HG02642 (cell line): ENCODE data around the gene EPN2.

ENCODE experiments used
- ATAC-seq: cut with Tn5 transposase; IDR thresholded peaks from one replicate; pipeline ENCODE4 v1.9.1; 2021; ENCODE audit warnings: mild to moderate bottlenecking; ENCODE audit not compliant: unreplicated experiment, poor library complexity

Gene EPN2

GRCh38 chr17:19322861-19323260 lies 85.7 kb downstream of the EPN2 start:
- no peak for ATAC-seq

GRCh38 chr17:19325542-19325941 lies 88.4 kb downstream of the EPN2 start:
- no peak for ATAC-seq

GRCh38 chr17:19327031-19327783 lies 90.0 kb downstream of the EPN2 start:
- ATAC-seq, result no peak

GRCh38 chr17:19328441-19329061 lies 91.4 kb downstream of the EPN2 start:
- no peak for ATAC-seq

GRCh38 chr17:19329136-19329535 lies 92.0 kb downstream of the EPN2 start:
- no peak for ATAC-seq

GRCh38 chr17:19329839-19330238 lies 92.7 kb downstream of the EPN2 start:
- ATAC-seq, result no peak

- ATAC-seq, result no peak
These were observed 93.1 kb downstream of the EPN2 start for GRCh38 chr17:19330271-19330670.

GRCh38 chr17:19331134-19331533 lies 94.0 kb downstream of the EPN2 start:
- no peak for ATAC-seq

GRCh38 chr17:19331543-19332245 lies 94.5 kb downstream of the EPN2 start:
- no peak for ATAC-seq

GRCh38 chr17:19332371-19333131 lies 95.4 kb downstream of the EPN2 start:
- no peak for ATAC-seq

- ATAC-seq, result no peak
These were observed 95.9 kb downstream of the EPN2 start for GRCh38 chr17:19333132-19333440.

- no peak for ATAC-seq
These were observed 96.6 kb downstream of the EPN2 start for GRCh38 chr17:19333736-19334290.

GRCh38 chr17:19334331-19334730 lies 97.2 kb downstream of the EPN2 start:
- ATAC-seq, result no peak

GRCh38 chr17:19335951-19336631 lies 98.9 kb downstream of the EPN2 start:
- ATAC-seq, result no peak

- no peak for ATAC-seq
These were observed 100.0 kb downstream of the EPN2 start for GRCh38 chr17:19336938-19337711.

GRCh38 chr17:19337712-19338023 lies 100.5 kb downstream of the EPN2 start:
- ATAC-seq, result no peak

- peak; percentile 62 for ATAC-seq
These were observed 101.1 kb downstream of the EPN2 start for GRCh38 chr17:19338031-19338990.

GRCh38 chr17:19339341-19339815 lies 102.2 kb downstream of the EPN2 start:
- ATAC-seq, result no peak
